GM12878 (cell line): ENCODE measurements around the gene ZNF462. TPM values are rescaled to one million over a fixed set of nuclear protein-coding genes. Genes with fewer than 3 reads are reported as not detected.

Source experiments
- ATAC-seq: fragments of 200-7000 bp; cut with Tn5 transposase; 3 replicates; pipeline ENCODE4 v1.9.1; 2020; ENCODE audit warnings: mild to moderate bottlenecking, moderate library complexity
- BruUV-seq: library from RNA; stranded (reverse); fragments of 400-500 nt; replicated peaks from 2 replicates; lab custom pipeline; 2021; lab: Mats Ljungman, UMichigan
- CTCF ChIA-PET: fragments of 300-600 bp; sonication (Branson Sonifier 250); formaldehyde crosslinking; extraction: SDS; loops from one replicate; lab custom pipeline; 2021; ENCODE audit warnings: inconsistent platforms; lab: Yijun Ruan, JAX
- POLR2A ChIA-PET: fragments of 350-600 bp; formaldehyde crosslinking; extraction: SDS; loops from one replicate; lab custom pipeline; 2021; ENCODE audit warnings: inconsistent platforms; lab: Charles Lee
- RAD21 ChIA-PET: fragments of 300-600 bp; sonication (Branson Sonifier 250); formaldehyde crosslinking; loops from one replicate; lab custom pipeline; 2023; ENCODE audit warnings: antibody characterized with exemption; ENCODE audit not compliant: unreplicated experiment; lab: Charles Lee
- SMC1A ChIA-PET: fragments of 300-600 bp; sonication (Branson Sonifier 250); formaldehyde crosslinking; loops from one replicate; lab custom pipeline; 2023; ENCODE audit not compliant: unreplicated experiment, uncharacterized antibody; lab: Charles Lee
- DNase-seq: peaks from one replicate; pipeline ENCODE4 v3.0.0-alpha.2; 2011; ENCODE audit warnings: low read depth, low spot score
- FAIRE-seq: peaks from 3 replicates; lab custom pipeline; 2011; peaks lifted over from hg19 to GRCh38; lab: Jason Lieb, UNC
- H2AFZ ChIP-seq: 2 replicates; pipeline ENCODE4 v1.6.0; 2011; ENCODE audit warnings: low read depth, low read length, control low read depth; ENCODE audit not compliant: control insufficient read depth
- H3K27ac ChIP-seq: 2 replicates; pipeline ENCODE4 v1.5.1; 2011; ENCODE audit warnings: control low read depth; ENCODE audit not compliant: control insufficient read depth, insufficient read depth
- H3K27me3 ChIP-seq, 2 experiments: replicated peaks in 1 of 2; 2 replicates each; pipeline versions ENCODE4 v1.6.0 to v1.6.1; 2011; ENCODE audit warnings: low read length in 1 of 2; ENCODE audit not compliant: control insufficient read depth in 2 of 2, insufficient read depth in 2 of 2
- H3K36me3 ChIP-seq, 2 experiments: 2 replicates each; pipeline ENCODE4 v1.5.1; 2011; ENCODE audit warnings: low read length in 1 of 2; ENCODE audit not compliant: control insufficient read depth in 2 of 2, insufficient read depth in 2 of 2
- H3K4me1 ChIP-seq: 2 replicates; pipeline ENCODE4 v1.6.1; 2011; ENCODE audit warnings: mild to moderate bottlenecking, low read length, moderate library complexity, mixed read lengths; ENCODE audit not compliant: control insufficient read depth, insufficient read depth
- H3K4me2 ChIP-seq: 2 replicates; pipeline ENCODE4 v1.6.0; 2011; ENCODE audit warnings: control low read depth; ENCODE audit not compliant: control insufficient read depth, insufficient read depth
- H3K4me3 ChIP-seq: fragments of 200-600 bp; sonication (generic); 2 replicates; pipeline ENCODE4 v1.5.1; 2016
- H3K79me2 ChIP-seq: 2 replicates; pipeline ENCODE4 v1.6.0; 2011; ENCODE audit warnings: low read length; ENCODE audit not compliant: control insufficient read depth, insufficient read depth
- H3K9ac ChIP-seq: 2 replicates; pipeline ENCODE4 v1.8.0; 2011; ENCODE audit warnings: low read length, control low read depth, mixed read lengths; ENCODE audit not compliant: control insufficient read depth, insufficient read depth
- H3K9me3 ChIP-seq: replicated peaks from 3 replicates; pipeline ENCODE4 v1.5.1; 2011; ENCODE audit warnings: mild to moderate bottlenecking, low read length; ENCODE audit not compliant: control insufficient read depth, insufficient read depth
- H4K20me1 ChIP-seq: 2 replicates; pipeline ENCODE4 v1.6.0; 2011; ENCODE audit not compliant: control insufficient read depth, insufficient read depth
- BCL3 ChIP-seq: IDR thresholded peaks from 2 replicates; pipeline ENCODE4 v1.6.1; 2011; ENCODE audit warnings: borderline replicate concordance, low read depth, mild to moderate bottlenecking, moderate library complexity, low read length; ENCODE audit not compliant: insufficient read depth, poor library complexity, severe bottlenecking
- BCLAF1 ChIP-seq: fragments of 450-650 bp; IDR thresholded peaks from 2 replicates; pipeline ENCODE4 v1.6.1; 2017; ENCODE audit warnings: antibody characterized with exemption, mild to moderate bottlenecking, moderate library complexity
- HCFC1 ChIP-seq: fragments of 150-350 bp; IDR thresholded peaks from 2 replicates; pipeline ENCODE4 v1.6.1; 2014; ENCODE audit warnings: low read length
- IRF4 ChIP-seq: IDR thresholded peaks from 2 replicates; pipeline ENCODE4 v1.6.1; 2011; ENCODE audit warnings: low read depth, low read length
- NFYB ChIP-seq: IDR thresholded peaks from 2 replicates; pipeline ENCODE4 v1.6.1; 2011; ENCODE audit warnings: low read depth, mild to moderate bottlenecking, low read length, improper control_type of control experiment, moderate library complexity; ENCODE audit not compliant: insufficient read depth
- PAX8 ChIP-seq: fragments of 450-650 bp; IDR thresholded peaks from 2 replicates; pipeline ENCODE4 v1.6.1; 2017; ENCODE audit warnings: mild to moderate bottlenecking, moderate library complexity
- RFX5 ChIP-seq: IDR thresholded peaks from 2 replicates; pipeline ENCODE4 v1.6.1; 2011; ENCODE audit warnings: low read depth, low read length, improper control_type of control experiment
- SP1 ChIP-seq: IDR thresholded peaks from one replicate; pipeline ENCODE4 v1.6.1; 2011; ENCODE audit warnings: low read depth, low read length
- STAT3 ChIP-seq: IDR thresholded peaks from 2 replicates; pipeline ENCODE4 v1.6.1; 2011; ENCODE audit warnings: low read depth, low read length, improper control_type of control experiment
- TCF7 ChIP-seq: IDR thresholded peaks from 2 replicates; pipeline ENCODE4 v1.6.1; 2014; ENCODE audit warnings: antibody characterized with exemption, borderline replicate concordance
- ZNF217 ChIP-seq: fragments of 450-650 bp; IDR thresholded peaks from 2 replicates; pipeline ENCODE4 v1.6.1; 2017; ENCODE audit warnings: antibody characterized with exemption, mild to moderate bottlenecking
- ZNF274 ChIP-seq: IDR thresholded peaks from one replicate; pipeline ENCODE4 v1.8.0; 2011; ENCODE audit not compliant: insufficient read length, insufficient read depth
- WGBS: methylation state at CpG from one replicate; pipeline ENCODE4 v1.1.6; 2016; ENCODE audit warnings: low lambda C conversion rate; ENCODE audit not compliant: insufficient replicate concordance, insufficient coverage; ENCODE audit errors: missing lambda C conversion rate; 5-methylcytosine and 5-hydroxymethylcytosine counted together
- in situ Hi-C: fragments of 300-500 bp; cut with MboI; formaldehyde crosslinking; loops from 9 replicates; pipeline ENCODE4 v1.14.3; 2018; ENCODE audit warnings: mixed read lengths
- intact Hi-C: fragments of 100-400 bp; cut with micrococcal nuclease; formaldehyde crosslinking; loops from one replicate; pipeline ENCODE4 v1.14.2; 2022; ENCODE audit not compliant: unreplicated experiment
- polyA plus RNA-seq, 11 experiments: library from polyadenylated mRNA; depleted of rRNA in 4 of 11; unstranded in 6 of 11; stranded (reverse) in 5 of 11; fragments of >200 nt; fragmentation: Nextera tagmentation in 4 of 11; fragmentation: Illumina TruSeq in 1 of 11; extraction: Ambion mirVana in 4 of 11; extraction: Trizol in 1 of 11; gene quantifications; 1 replicate in 1 of 11; 2 replicates in 10 of 11; pipeline versions ENCODE4 v1.2.1 to v1.2.3, GENCODE V29; 2011 to 2016; ENCODE audit warnings: inconsistent platforms in 2 of 11, missing spikeins in 2 of 11, low read depth in 1 of 11
- total RNA-seq, 4 experiments: library from RNA; depleted of rRNA in 3 of 4; stranded (reverse); fragments of >200 nt in 3 of 4; fragmentation: Illumina TruSeq in 1 of 4; extraction: Trizol in 1 of 4; gene quantifications; 2 replicates each; pipeline versions ENCODE4 v1.2.1 to v1.2.3, GENCODE V29; 2013 to 2021
- TF ChIP-seq, protein P1 (sequence below): fragments of 450-650 bp; IDR thresholded peaks from 2 replicates; pipeline ENCODE4 v1.6.1; 2016; ENCODE audit warnings: mild to moderate bottlenecking

Gene ZNF462
- total and polyA plus RNA-seq, 10 of the 15 experiments (the other 5 are each of a cell fraction or from before 2014, with no cell fraction given): 0.27 to 13.7 (median 0.55) TPM

GRCh38 chr9:106891286-106891685 is 28.3 kb downstream of the ZNF462 start (continued):
- TF ChIP-seq HCFC1: no peak
- TF ChIP-seq STAT3: no peak
- no peak for TF ChIP-seq IRF4
- TF ChIP-seq, all 136 proteins: peak for 0

GRCh38 chr9:106892632-106893031 is 29.7 kb downstream of the ZNF462 start:
- Histone ChIP-seq H3K9me3 (no peaks in the 10 kb centered on the region), H3K9ac (no peak overlapping the region), H2AFZ (no peak overlapping the region)
- in situ Hi-C loops: no loop called here
- no peak for DNase-seq
- FAIRE-seq: no peak
- TF ChIP-seq STAT3 (no peak), BCL3 (no peak), RFX5 (no peak), PAX8 (no peak), NFYB (no peak), ZNF217 (no peak), BCLAF1 (no peak), ZNF274 (no peak), SP1 (no peak), TCF7 (no peak)
- TF ChIP-seq, protein P1, sequence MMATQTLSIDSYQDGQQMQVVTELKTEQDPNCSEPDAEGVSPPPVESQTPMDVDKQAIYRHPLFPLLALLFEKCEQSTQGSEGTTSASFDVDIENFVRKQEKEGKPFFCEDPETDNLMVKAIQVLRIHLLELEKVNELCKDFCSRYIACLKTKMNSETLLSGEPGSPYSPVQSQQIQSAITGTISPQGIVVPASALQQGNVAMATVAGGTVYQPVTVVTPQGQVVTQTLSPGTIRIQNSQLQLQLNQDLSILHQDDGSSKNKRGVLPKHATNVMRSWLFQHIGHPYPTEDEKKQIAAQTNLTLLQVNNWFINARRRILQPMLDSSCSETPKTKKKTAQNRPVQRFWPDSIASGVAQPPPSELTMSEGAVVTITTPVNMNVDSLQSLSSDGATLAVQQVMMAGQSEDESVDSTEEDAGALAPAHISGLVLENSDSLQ: no peak
- TF ChIP-seq, all 136 proteins: peak for 0
- SMC1A ChIA-PET: interaction anchor here (0.8 to 17.7 kb wide), 5 partner anchors 8 to 99 kb away, joined by 3 to 219 read pairs (median 4); partner anchors contain the start of gene ZNF462
- WGBS: 29% methylated on average over 3 of the region's 4 CpGs
- Histone ChIP-seq H3K4me2 (no peak overlapping the region), H3K36me3 (no peaks in the 10 kb centered on the region), H3K4me3 (no peak overlapping the region), H3K4me1 (no peaks in the 10 kb centered on the region), H3K27me3 (no peaks in the 10 kb centered on the region), H3K79me2 (no peaks in the 10 kb centered on the region), H3K27ac (no peak overlapping the region), H4K20me1 (no peaks in the 10 kb centered on the region)
- intact Hi-C loops: no loop called here
- BruUV-seq: no TSS peak
- CTCF ChIA-PET: interaction anchor here (1.7 kb wide), 1 partner anchor 30 kb away, joined by 5 read pairs; no protein-coding TSS in a partner anchor
- no peak for ATAC-seq
- RAD21 ChIA-PET: interaction anchor here (1.1 kb wide), 1 partner anchor 28 kb away, joined by 4 read pairs; no protein-coding TSS in a partner anchor
- POLR2A ChIA-PET: no interaction called here
